ENCODE results near the gene XDH.

DNA sequence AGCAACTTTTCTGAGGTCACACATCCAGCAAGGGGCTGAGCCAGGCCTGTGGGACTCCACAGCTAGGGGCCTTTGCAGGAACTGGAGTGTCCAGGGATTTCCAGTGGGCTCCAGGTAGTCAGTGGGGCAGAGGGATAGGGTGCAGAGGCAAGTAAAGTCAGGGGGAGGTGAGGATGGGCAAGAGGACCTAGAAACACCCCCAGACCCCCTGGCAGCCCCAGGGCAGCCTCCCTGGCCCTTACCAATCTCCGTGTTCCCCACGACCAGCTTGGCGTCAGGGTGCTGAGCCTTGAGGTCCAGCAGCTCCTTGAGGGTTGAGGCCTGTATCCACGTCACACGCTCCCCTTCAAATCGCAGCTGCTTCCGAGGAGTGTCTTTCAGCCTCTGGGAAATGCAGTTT lies 28.4 kb downstream of the XDH start:
- TF ChIP-seq JUND (IDR thresholded peaks at IDR 0.05) (no peak), FOXM1 (IDR thresholded peaks at IDR 0.05; ENCODE audit: low read depth) (no peak), GABPA (IDR thresholded peaks at IDR 0.05; ENCODE audit: low read depth) (no peak), GATA2 (CRISPR knock-in tag; IDR thresholded peaks at IDR 0.05) (no peak), IRF3 (IDR thresholded peaks at IDR 0.05; ENCODE audit: low read depth, low read length) (no peak)
- TF ChIP-seq, protein P1, sequence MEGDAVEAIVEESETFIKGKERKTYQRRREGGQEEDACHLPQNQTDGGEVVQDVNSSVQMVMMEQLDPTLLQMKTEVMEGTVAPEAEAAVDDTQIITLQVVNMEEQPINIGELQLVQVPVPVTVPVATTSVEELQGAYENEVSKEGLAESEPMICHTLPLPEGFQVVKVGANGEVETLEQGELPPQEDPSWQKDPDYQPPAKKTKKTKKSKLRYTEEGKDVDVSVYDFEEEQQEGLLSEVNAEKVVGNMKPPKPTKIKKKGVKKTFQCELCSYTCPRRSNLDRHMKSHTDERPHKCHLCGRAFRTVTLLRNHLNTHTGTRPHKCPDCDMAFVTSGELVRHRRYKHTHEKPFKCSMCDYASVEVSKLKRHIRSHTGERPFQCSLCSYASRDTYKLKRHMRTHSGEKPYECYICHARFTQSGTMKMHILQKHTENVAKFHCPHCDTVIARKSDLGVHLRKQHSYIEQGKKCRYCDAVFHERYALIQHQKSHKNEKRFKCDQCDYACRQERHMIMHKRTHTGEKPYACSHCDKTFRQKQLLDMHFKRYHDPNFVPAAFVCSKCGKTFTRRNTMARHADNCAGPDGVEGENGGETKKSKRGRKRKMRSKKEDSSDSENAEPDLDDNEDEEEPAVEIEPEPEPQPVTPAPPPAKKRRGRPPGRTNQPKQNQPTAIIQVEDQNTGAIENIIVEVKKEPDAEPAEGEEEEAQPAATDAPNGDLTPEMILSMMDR (IDR thresholded peaks at IDR 0.05): no peak

Measured in SK-N-SH (cell line).